HG03442 (cell line): ENCODE results near the gene SRM.
"Not testable (repeated sequence)": the region's sequence is repeated elsewhere in the genome, so short reads cannot be mapped to it uniquely, and the experiment has no call there.

Source experiments
- ATAC-seq: cut with Tn5 transposase; IDR thresholded peaks from one replicate; pipeline ENCODE4 v1.9.1; 2021; ENCODE audit warnings: mild to moderate bottlenecking, moderate library complexity; ENCODE audit not compliant: unreplicated experiment

SRM gene

DNA sequence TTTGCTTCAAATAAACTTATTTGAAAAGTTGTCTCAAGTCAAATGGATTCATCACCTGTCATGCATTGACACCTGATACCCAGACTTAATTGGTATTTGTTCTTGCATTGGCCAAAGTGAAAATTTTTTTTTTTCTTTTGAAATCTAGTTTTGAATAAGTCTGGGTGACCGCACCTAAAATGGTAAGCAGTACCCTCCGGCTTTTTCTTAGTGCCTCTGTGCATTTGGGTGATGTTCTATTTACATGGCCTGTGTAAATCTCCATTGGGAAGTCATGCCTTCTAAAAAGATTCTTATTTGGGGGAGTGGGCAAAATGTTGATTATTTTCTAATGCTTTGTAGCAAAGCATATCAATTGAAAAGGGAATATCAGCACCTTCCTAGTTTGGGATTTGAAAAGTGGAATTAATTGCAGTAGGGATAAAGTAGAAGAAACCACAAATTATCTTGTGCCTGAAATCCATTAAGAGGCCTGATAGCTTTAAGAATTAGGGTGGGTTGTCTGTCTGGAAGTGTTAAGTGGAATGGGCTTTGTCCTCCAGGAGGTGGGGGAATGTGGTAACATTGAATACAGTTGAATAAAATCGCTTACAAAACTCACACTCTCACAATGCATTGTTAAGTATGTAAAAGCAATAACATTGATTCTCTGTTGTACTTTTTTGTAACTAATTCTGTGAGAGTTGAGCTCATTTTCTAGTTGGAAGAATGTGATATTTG lies 35.5 kb downstream of the SRM start:
- ATAC-seq, result no peak

DNA sequence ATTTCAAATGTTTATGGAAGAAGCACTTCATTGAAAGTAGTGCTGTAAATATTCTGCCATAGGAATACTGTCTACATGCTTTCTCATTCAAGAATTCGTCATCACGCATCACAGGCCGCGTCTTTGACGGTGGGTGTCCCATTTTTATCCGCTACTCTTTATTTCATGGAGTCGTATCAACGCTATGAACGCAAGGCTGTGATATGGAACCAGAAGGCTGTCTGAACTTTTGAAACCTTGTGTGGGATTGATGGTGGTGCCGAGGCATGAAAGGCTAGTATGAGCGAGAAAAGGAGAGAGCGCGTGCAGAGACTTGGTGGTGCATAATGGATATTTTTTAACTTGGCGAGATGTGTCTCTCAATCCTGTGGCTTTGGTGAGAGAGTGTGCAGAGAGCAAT lies 36.6 kb downstream of the SRM start:
- ATAC-seq, result no peak

GRCh38 chr1:11019971-11020370 lies 39.8 kb downstream of the SRM start:
- ATAC-seq, result no peak

DNA sequence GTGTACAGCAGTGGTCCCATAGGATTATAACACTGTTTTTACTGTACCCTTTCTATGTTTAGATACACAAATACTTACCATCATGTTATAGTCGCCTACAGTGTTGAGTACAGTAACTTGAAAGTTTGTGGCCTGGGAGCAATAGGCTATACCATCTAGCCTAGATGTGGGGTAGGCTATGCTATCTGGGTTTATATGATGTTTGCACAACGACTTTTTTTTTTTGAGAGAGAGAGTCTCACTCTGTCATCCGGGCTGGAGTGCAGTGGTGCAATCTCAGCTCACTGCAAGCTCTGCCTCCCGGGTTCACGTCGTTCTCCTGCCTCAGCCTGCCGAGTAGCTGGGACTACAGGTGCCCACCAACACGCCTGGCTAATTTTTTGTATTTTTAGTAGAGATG lies 40.5 kb downstream of the SRM start:
- ATAC-seq, result not testable (repeated sequence)

GRCh38 chr1:11013160-11013531 lies 46.7 kb downstream of the SRM start:
- ATAC-seq, result no peak

DNA sequence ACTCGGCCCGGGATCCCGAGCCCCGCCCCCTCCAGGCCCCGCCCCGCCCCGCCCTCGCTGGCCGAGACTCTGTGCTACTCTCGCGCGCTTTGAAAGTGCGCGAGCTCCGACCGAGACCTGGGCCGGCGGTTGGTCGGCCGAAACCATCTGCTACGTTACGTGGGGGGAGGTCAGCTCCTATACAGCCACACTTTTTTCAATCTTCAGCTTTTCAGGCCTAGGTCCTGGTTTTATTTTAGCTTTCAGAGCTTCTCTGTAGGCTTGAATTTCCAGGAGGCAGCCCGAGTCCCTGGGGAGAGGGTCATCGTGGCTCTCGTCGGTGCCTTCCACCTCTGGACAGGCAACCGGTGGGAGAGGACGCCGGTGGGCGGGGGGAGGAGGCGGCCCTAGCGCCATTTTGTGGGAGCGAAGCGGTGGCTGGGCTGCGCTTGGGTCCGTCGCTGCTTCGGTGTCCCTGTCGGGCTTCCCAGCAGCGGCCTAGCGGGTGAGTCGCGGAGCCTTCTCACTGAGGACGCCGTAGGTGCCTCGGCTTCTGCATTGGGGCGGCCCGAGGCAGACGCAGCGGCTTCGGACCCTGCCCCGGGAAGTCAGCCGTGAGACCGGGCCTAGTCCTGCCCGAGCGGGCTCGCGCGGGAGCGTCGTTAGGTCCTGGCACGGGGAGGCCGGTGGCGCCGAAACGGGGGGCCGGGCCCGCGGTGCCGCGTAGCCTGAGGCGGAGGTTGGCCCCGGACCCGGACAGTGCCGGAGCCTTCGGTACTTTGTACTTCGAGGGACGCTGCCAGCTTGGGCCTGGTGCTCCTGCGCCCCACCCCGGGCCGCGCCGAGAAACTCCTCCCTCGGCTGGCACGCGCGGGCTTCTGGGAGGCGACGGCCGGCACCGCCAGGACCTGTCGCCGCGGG lies 47.3 kb downstream of the SRM start, which contains the start of gene TARDBP:
Gene TARDBP (plus strand): TSS at position 395 of the 900 bp plus-strand sequence. CDS start 1,074 bp downstream, outside the sequence.
- ATAC-seq, result peak; percentile 84
